Right lobe of liver (tissue), 4 donors: Measurements from ENCODE around the gene NDFIP2.

ENCODE experiments used
- POLR2A ChIP-seq: fragments of 450-650 bp; IDR thresholded peaks from one replicate; pipeline ENCODE4 v1.6.1; 2017; ENCODE audit warnings: antibody characterized with exemption, mild to moderate bottlenecking
- TF ChIP-seq, protein P1 (sequence below), 4 donors: fragments of 200-600 bp in 3 of 4; fragments of 450-650 bp in 1 of 4; IDR thresholded peaks; one replicate each; pipeline versions ENCODE4 v1.5.1 to v1.8.0; 2016 to 2022; ENCODE audit warnings: antibody characterized with exemption in 4 of 4, mild to moderate bottlenecking in 2 of 4
- donor health status: DM: no; HTN: no; CAD: no.
- donor health status: DM: no; HTN: no; CAD: no.
- donor health status: DM: no; HTN: yes; CAD: no.

DNA sequence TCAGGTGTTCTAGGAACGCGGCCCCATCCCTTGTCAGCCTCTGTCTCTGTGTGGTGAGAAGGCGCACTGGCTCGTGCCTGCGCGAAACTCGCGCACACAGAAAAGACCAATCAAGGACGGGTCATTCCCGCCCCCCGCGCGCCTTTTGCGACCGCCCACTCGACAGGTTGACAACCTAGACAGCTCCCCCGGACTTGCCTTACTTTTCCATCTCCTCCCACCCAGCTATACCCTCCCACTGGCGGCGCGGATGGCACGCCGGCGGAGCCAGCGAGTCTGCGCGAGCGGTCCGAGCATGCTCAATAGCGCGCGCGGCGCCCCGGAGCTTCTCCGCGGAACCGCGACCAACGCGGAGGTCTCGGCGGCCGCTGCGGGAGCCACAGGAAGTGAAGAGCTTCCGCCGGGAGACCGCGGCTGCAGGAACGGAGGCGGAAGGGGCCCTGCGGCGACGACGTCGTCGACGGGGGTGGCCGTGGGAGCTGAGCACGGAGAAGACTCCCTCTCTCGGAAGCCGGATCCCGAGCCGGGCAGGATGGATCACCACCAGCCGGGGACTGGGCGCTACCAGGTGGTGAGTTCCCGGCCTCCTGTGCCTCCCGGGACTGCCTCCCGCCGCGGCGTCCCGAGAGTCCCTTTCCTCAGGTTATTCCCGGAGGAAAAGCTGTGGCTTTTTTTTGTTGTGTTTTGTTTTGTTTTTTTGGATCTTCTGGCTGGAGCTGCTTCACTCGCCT lies at the start of gene NDFIP2:
- TF ChIP-seq, protein P1, sequence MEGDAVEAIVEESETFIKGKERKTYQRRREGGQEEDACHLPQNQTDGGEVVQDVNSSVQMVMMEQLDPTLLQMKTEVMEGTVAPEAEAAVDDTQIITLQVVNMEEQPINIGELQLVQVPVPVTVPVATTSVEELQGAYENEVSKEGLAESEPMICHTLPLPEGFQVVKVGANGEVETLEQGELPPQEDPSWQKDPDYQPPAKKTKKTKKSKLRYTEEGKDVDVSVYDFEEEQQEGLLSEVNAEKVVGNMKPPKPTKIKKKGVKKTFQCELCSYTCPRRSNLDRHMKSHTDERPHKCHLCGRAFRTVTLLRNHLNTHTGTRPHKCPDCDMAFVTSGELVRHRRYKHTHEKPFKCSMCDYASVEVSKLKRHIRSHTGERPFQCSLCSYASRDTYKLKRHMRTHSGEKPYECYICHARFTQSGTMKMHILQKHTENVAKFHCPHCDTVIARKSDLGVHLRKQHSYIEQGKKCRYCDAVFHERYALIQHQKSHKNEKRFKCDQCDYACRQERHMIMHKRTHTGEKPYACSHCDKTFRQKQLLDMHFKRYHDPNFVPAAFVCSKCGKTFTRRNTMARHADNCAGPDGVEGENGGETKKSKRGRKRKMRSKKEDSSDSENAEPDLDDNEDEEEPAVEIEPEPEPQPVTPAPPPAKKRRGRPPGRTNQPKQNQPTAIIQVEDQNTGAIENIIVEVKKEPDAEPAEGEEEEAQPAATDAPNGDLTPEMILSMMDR (IDR thresholded peaks at IDR 0.05): peak in 1 of 4 donors; percentile 7
- TF ChIP-seq POLR2A: peak; percentile 94
